GM12878 (cell line): Measurements from ENCODE around the gene UAP1. TPM values are rescaled to one million over a fixed set of nuclear protein-coding genes. Genes with fewer than 3 reads are reported as not detected.

Source experiments
- ATAC-seq: fragments of 200-7000 bp; cut with Tn5 transposase; 3 replicates; pipeline ENCODE4 v1.9.1; 2020; ENCODE audit warnings: mild to moderate bottlenecking, moderate library complexity
- BruUV-seq: library from RNA; stranded (reverse); fragments of 400-500 nt; replicated peaks from 2 replicates; lab custom pipeline; 2021; lab: Mats Ljungman, UMichigan
- CTCF ChIA-PET: fragments of 300-600 bp; sonication (Branson Sonifier 250); formaldehyde crosslinking; extraction: SDS; loops from one replicate; lab custom pipeline; 2021; ENCODE audit warnings: inconsistent platforms; lab: Yijun Ruan, JAX
- POLR2A ChIA-PET: fragments of 350-600 bp; formaldehyde crosslinking; extraction: SDS; loops from one replicate; lab custom pipeline; 2021; ENCODE audit warnings: inconsistent platforms; lab: Charles Lee
- RAD21 ChIA-PET: fragments of 300-600 bp; sonication (Branson Sonifier 250); formaldehyde crosslinking; loops from one replicate; lab custom pipeline; 2023; ENCODE audit warnings: antibody characterized with exemption; ENCODE audit not compliant: unreplicated experiment; lab: Charles Lee
- SMC1A ChIA-PET: fragments of 300-600 bp; sonication (Branson Sonifier 250); formaldehyde crosslinking; loops from one replicate; lab custom pipeline; 2023; ENCODE audit not compliant: unreplicated experiment, uncharacterized antibody; lab: Charles Lee
- DNase-seq: peaks from one replicate; pipeline ENCODE4 v3.0.0-alpha.2; 2011; ENCODE audit warnings: low read depth, low spot score
- FAIRE-seq: peaks from 3 replicates; lab custom pipeline; 2011; peaks lifted over from hg19 to GRCh38; lab: Jason Lieb, UNC
- H2AFZ ChIP-seq: 2 replicates; pipeline ENCODE4 v1.6.0; 2011; ENCODE audit warnings: low read depth, low read length, control low read depth; ENCODE audit not compliant: control insufficient read depth
- H3K27ac ChIP-seq: 2 replicates; pipeline ENCODE4 v1.5.1; 2011; ENCODE audit warnings: control low read depth; ENCODE audit not compliant: control insufficient read depth, insufficient read depth
- H3K27me3 ChIP-seq, 2 experiments: replicated peaks in 1 of 2; 2 replicates each; pipeline versions ENCODE4 v1.6.0 to v1.6.1; 2011; ENCODE audit warnings: low read length in 1 of 2; ENCODE audit not compliant: control insufficient read depth in 2 of 2, insufficient read depth in 2 of 2
- H3K36me3 ChIP-seq, 2 experiments: 2 replicates each; pipeline ENCODE4 v1.5.1; 2011; ENCODE audit warnings: low read length in 1 of 2; ENCODE audit not compliant: control insufficient read depth in 2 of 2, insufficient read depth in 2 of 2
- H3K4me1 ChIP-seq: 2 replicates; pipeline ENCODE4 v1.6.1; 2011; ENCODE audit warnings: mild to moderate bottlenecking, low read length, moderate library complexity, mixed read lengths; ENCODE audit not compliant: control insufficient read depth, insufficient read depth
- H3K4me2 ChIP-seq: 2 replicates; pipeline ENCODE4 v1.6.0; 2011; ENCODE audit warnings: control low read depth; ENCODE audit not compliant: control insufficient read depth, insufficient read depth
- H3K4me3 ChIP-seq: fragments of 200-600 bp; sonication (generic); 2 replicates; pipeline ENCODE4 v1.5.1; 2016
- H3K79me2 ChIP-seq: 2 replicates; pipeline ENCODE4 v1.6.0; 2011; ENCODE audit warnings: low read length; ENCODE audit not compliant: control insufficient read depth, insufficient read depth
- H3K9ac ChIP-seq: 2 replicates; pipeline ENCODE4 v1.8.0; 2011; ENCODE audit warnings: low read length, control low read depth, mixed read lengths; ENCODE audit not compliant: control insufficient read depth, insufficient read depth
- H3K9me3 ChIP-seq: replicated peaks from 3 replicates; pipeline ENCODE4 v1.5.1; 2011; ENCODE audit warnings: mild to moderate bottlenecking, low read length; ENCODE audit not compliant: control insufficient read depth, insufficient read depth
- H4K20me1 ChIP-seq: 2 replicates; pipeline ENCODE4 v1.6.0; 2011; ENCODE audit not compliant: control insufficient read depth, insufficient read depth
- ZNF207 ChIP-seq: fragments of 450-650 bp; IDR thresholded peaks from 2 replicates; pipeline ENCODE4 v1.6.1; 2014; ENCODE audit warnings: antibody characterized with exemption, mild to moderate bottlenecking, borderline replicate concordance
- WGBS: methylation state at CpG from one replicate; pipeline ENCODE4 v1.1.6; 2016; ENCODE audit warnings: low lambda C conversion rate; ENCODE audit not compliant: insufficient replicate concordance, insufficient coverage; ENCODE audit errors: missing lambda C conversion rate; 5-methylcytosine and 5-hydroxymethylcytosine counted together
- in situ Hi-C: fragments of 300-500 bp; cut with MboI; formaldehyde crosslinking; loops from 9 replicates; pipeline ENCODE4 v1.14.3; 2018; ENCODE audit warnings: mixed read lengths
- intact Hi-C: fragments of 100-400 bp; cut with micrococcal nuclease; formaldehyde crosslinking; loops from one replicate; pipeline ENCODE4 v1.14.2; 2022; ENCODE audit not compliant: unreplicated experiment
- polyA plus RNA-seq, 11 experiments: library from polyadenylated mRNA; depleted of rRNA in 4 of 11; unstranded in 6 of 11; stranded (reverse) in 5 of 11; fragments of >200 nt; fragmentation: Nextera tagmentation in 4 of 11; fragmentation: Illumina TruSeq in 1 of 11; extraction: Ambion mirVana in 4 of 11; extraction: Trizol in 1 of 11; gene quantifications; 1 replicate in 1 of 11; 2 replicates in 10 of 11; pipeline versions ENCODE4 v1.2.1 to v1.2.3, GENCODE V29; 2011 to 2016; ENCODE audit warnings: inconsistent platforms in 2 of 11, missing spikeins in 2 of 11, low read depth in 1 of 11
- total RNA-seq, 4 experiments: library from RNA; depleted of rRNA in 3 of 4; stranded (reverse); fragments of >200 nt in 3 of 4; fragmentation: Illumina TruSeq in 1 of 4; extraction: Trizol in 1 of 4; gene quantifications; 2 replicates each; pipeline versions ENCODE4 v1.2.1 to v1.2.3, GENCODE V29; 2013 to 2021
- TF ChIP-seq, protein P1 (sequence below): fragments of 450-650 bp; IDR thresholded peaks from 2 replicates; pipeline ENCODE4 v1.6.1; 2017; ENCODE audit warnings: mild to moderate bottlenecking, low read depth, inconsistent platforms; ENCODE audit not compliant: poor library complexity, severe bottlenecking
- TF ChIP-seq, protein P2 (sequence below): fragments of 150-350 bp; IDR thresholded peaks from 2 replicates; pipeline ENCODE4 v1.6.1; 2014; ENCODE audit warnings: mild to moderate bottlenecking, low read depth, low read length
- TF ChIP-seq, protein P3 (sequence below): IDR thresholded peaks from 2 replicates; pipeline ENCODE4 v1.6.1; 2012; ENCODE audit warnings: mild to moderate bottlenecking, low read depth, low read length

Gene UAP1
- total and polyA plus RNA-seq, 10 of the 15 experiments (the other 5 are each of a cell fraction or from before 2014, with no cell fraction given): 19.2 to 43.0 (median 30.7) TPM

DNA sequence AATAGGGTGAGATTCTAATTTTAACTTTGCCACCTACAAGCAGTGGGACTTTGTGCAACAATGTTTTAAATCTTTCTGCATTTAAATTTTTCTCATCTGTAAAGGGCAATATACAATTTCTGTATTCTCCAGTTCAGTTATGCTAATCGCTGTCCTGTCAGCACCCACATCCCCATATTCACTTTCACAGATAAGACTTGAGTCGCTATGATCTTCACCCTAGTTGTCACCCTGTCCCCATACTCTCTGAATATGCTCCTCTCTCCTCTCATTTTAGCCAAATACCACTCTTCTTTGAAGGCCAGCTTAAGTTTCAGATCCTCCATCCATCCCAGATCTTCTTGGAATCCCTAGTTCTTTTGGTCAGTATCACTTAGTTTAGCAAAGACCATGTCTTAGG lies 79.6 kb downstream of the UAP1 start:
- H4K20me1 ChIP-seq: no peaks in the 10 kb centered on the region
- H3K9me3 ChIP-seq: no peaks in the 10 kb centered on the region
- SMC1A ChIA-PET: interaction anchor here (0.7 to 3.5 kb wide), 4 partner anchors 10 to 56 kb away, joined by 3 to 31 read pairs (median 4); partner anchors contain the start of gene DDR2
- H3K4me2 ChIP-seq: no peak overlapping the region
- TF ChIP-seq, protein P1, sequence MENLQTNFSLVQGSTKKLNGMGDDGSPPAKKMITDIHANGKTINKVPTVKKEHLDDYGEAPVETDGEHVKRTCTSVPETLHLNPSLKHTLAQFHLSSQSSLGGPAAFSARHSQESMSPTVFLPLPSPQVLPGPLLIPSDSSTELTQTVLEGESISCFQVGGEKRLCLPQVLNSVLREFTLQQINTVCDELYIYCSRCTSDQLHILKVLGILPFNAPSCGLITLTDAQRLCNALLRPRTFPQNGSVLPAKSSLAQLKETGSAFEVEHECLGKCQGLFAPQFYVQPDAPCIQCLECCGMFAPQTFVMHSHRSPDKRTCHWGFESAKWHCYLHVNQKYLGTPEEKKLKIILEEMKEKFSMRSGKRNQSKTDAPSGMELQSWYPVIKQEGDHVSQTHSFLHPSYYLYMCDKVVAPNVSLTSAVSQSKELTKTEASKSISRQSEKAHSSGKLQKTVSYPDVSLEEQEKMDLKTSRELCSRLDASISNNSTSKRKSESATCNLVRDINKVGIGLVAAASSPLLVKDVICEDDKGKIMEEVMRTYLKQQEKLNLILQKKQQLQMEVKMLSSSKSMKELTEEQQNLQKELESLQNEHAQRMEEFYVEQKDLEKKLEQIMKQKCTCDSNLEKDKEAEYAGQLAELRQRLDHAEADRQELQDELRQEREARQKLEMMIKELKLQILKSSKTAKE: no peak
- TF ChIP-seq, protein P2, sequence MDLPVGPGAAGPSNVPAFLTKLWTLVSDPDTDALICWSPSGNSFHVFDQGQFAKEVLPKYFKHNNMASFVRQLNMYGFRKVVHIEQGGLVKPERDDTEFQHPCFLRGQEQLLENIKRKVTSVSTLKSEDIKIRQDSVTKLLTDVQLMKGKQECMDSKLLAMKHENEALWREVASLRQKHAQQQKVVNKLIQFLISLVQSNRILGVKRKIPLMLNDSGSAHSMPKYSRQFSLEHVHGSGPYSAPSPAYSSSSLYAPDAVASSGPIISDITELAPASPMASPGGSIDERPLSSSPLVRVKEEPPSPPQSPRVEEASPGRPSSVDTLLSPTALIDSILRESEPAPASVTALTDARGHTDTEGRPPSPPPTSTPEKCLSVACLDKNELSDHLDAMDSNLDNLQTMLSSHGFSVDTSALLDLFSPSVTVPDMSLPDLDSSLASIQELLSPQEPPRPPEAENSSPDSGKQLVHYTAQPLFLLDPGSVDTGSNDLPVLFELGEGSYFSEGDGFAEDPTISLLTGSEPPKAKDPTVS: no peak
- TF ChIP-seq, protein P3, sequence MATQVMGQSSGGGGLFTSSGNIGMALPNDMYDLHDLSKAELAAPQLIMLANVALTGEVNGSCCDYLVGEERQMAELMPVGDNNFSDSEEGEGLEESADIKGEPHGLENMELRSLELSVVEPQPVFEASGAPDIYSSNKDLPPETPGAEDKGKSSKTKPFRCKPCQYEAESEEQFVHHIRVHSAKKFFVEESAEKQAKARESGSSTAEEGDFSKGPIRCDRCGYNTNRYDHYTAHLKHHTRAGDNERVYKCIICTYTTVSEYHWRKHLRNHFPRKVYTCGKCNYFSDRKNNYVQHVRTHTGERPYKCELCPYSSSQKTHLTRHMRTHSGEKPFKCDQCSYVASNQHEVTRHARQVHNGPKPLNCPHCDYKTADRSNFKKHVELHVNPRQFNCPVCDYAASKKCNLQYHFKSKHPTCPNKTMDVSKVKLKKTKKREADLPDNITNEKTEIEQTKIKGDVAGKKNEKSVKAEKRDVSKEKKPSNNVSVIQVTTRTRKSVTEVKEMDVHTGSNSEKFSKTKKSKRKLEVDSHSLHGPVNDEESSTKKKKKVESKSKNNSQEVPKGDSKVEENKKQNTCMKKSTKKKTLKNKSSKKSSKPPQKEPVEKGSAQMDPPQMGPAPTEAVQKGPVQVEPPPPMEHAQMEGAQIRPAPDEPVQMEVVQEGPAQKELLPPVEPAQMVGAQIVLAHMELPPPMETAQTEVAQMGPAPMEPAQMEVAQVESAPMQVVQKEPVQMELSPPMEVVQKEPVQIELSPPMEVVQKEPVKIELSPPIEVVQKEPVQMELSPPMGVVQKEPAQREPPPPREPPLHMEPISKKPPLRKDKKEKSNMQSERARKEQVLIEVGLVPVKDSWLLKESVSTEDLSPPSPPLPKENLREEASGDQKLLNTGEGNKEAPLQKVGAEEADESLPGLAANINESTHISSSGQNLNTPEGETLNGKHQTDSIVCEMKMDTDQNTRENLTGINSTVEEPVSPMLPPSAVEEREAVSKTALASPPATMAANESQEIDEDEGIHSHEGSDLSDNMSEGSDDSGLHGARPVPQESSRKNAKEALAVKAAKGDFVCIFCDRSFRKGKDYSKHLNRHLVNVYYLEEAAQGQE: peak; percentile 30; the same call in 1 of the 2 replicates
- no peak for TF ChIP-seq ZNF207
- H3K4me1 ChIP-seq: peaks cover 9% of the 10 kb centered on the region; the same call in 1 of the 2 replicates
- BruUV-seq: no TSS peak
- 100% methylated on average over 2 of the region's 2 CpGs for WGBS
- POLR2A ChIA-PET: interaction anchor here (0.9 to 2.0 kb wide), 3 partner anchors 8 to 22 kb away, joined by 3 to 16 read pairs (median 4); partner anchors contain the start of gene DDR2
- RAD21 ChIA-PET: interaction anchor here (0.6 to 3.2 kb wide), 5 partner anchors 9 to 41 kb away, joined by 3 to 15 read pairs (median 3); partner anchors contain the start of gene DDR2
- H3K36me3 ChIP-seq: no peaks in the 10 kb centered on the region
- no peaks in the 10 kb centered on the region for H3K79me2 ChIP-seq
- H2AFZ ChIP-seq: no peak overlapping the region
- no peak overlapping the region for H3K4me3 ChIP-seq
- no peaks in the 10 kb centered on the region for H3K27me3 ChIP-seq
- in situ Hi-C loops: no loop called here
- no peak overlapping the region for H3K27ac ChIP-seq
- CTCF ChIA-PET: interaction anchor here (1.2 to 1.9 kb wide), 4 partner anchors 10 to 207 kb away, joined by 3 to 8 read pairs (median 4); no protein-coding TSS in a partner anchor
- H3K9ac ChIP-seq: no peak overlapping the region
- ATAC-seq (no peak), DNase-seq (no peak), FAIRE-seq (no peak)
- intact Hi-C loops: no loop called here
